GM12872 (cell line): Measurements from ENCODE around the gene CTNNAL1.

Experiments
- TF ChIP-seq, protein P1 (sequence below): IDR thresholded peaks from 3 replicates; pipeline ENCODE4 v1.5.1; 2011; ENCODE audit warnings: low read depth, mild to moderate bottlenecking, low read length, moderate library complexity; ENCODE audit not compliant: insufficient read depth

Gene CTNNAL1

DNA sequence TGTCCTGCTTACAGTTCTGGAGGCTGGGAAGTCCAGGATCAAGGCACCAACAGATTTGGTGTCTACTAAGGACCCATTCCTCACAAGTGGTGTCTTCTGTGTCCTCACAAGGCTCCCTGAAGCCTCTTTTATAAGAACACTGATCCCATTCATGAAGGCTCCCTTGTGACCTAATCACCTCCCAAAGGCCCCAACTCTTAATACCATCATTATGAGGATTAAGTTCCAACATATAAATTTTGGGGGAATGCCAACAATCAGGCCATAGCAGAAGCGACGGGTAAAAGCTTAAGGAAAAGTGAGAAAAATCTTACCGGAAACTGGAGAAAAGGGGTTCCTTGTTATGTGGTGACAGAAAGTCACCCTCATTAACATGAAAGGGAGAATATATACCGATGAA is 11.2 kb downstream of the CTNNAL1 start:
- TF ChIP-seq, protein P1, sequence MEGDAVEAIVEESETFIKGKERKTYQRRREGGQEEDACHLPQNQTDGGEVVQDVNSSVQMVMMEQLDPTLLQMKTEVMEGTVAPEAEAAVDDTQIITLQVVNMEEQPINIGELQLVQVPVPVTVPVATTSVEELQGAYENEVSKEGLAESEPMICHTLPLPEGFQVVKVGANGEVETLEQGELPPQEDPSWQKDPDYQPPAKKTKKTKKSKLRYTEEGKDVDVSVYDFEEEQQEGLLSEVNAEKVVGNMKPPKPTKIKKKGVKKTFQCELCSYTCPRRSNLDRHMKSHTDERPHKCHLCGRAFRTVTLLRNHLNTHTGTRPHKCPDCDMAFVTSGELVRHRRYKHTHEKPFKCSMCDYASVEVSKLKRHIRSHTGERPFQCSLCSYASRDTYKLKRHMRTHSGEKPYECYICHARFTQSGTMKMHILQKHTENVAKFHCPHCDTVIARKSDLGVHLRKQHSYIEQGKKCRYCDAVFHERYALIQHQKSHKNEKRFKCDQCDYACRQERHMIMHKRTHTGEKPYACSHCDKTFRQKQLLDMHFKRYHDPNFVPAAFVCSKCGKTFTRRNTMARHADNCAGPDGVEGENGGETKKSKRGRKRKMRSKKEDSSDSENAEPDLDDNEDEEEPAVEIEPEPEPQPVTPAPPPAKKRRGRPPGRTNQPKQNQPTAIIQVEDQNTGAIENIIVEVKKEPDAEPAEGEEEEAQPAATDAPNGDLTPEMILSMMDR, result no peak

GRCh38 chr9:109001275-109001676 is 12.0 kb downstream of the CTNNAL1 start:
- TF ChIP-seq, protein P1, result no peak

DNA sequence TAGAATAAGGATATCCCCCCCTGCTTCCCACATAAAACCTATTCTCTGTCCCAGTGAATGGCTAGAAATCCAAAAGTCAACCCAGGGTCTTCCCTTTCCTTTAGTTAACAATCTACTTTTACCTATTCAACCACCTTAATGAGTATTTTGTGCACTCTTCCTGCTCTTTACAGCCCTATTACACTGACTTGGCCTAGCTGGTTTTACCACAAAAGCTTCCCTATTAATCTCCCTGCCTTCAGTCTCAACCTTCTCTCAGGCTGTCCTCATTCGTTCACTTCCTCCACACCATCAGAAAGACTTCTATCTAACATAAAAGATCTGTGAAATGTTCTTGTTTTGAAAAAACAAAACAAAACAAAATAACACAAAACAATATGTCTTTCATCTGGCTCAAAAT is 16.2 kb downstream of the CTNNAL1 start:
- TF ChIP-seq, protein P1, result no peak

DNA sequence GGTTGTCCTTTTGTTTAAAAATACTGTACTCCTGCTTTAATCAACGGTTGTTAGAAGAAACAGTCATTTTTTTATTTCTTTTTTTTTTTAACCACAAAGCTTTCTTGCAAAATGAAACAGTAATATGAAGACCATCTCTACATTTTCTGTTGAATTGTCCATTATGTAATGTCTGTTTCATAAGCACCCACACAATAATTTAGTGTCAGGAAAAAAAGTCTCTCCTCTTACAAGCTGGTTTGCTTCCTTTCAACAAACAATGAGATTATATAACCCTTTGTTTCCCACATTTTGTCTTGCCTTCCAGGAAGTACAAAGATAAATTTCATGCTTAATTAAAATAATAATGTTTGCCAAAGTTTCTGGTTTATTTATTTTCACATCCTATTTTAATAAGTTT is 16.7 kb downstream of the CTNNAL1 start:
- TF ChIP-seq, protein P1, result no peak

GRCh38 chr9:108994695-108995094 is 18.6 kb downstream of the CTNNAL1 start:
- TF ChIP-seq, protein P1, result no peak

DNA sequence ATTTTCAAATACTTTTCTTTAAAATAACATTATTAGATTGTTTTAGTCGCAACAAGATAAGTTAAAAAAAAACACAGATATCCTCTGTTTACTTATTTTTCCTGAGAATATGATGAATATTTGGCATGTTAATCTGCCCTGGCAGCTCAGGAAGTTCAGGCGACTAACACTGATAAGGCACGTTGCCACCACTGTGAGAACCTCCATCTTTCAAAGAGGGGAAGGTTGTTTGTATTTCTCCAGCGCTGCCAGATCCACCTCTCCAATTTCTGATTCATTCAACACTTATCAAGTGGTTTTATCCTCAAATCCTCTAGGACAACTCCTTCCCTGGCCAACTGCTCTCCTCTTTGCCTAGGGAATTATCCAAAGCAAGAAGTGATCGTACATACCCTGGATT is 21.8 kb downstream of the CTNNAL1 start:
- TF ChIP-seq, protein P1, result no peak

GRCh38 chr9:108983885-108984284 is 29.4 kb downstream of the CTNNAL1 start:
- TF ChIP-seq, protein P1, result no peak

DNA sequence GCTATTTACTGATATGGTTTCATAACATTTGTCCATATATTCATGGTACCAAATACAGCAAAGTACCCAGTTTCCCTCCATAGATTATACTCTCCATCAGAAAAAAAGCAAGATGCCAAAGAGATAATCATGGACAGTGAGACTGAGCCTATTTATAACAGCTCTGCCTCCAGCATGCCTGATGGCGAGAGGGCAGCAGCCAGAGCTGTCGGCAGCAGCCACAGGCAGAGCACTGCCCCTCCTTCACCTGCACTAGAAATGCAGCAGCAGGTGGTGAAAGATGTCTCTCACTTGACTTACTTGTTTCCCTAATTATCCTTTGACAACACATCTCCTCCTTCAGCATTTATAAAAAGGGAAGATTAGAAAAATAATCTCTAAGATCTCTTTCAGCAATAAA is 32.4 kb downstream of the CTNNAL1 start:
- TF ChIP-seq, protein P1, result no peak
